ENCODE data around the gene ALK.

The ALK gene

GRCh38 chr2:29433920-29434319, 487.5 kb downstream of the ALK start:
- FAIRE-seq, result no peak

DNA sequence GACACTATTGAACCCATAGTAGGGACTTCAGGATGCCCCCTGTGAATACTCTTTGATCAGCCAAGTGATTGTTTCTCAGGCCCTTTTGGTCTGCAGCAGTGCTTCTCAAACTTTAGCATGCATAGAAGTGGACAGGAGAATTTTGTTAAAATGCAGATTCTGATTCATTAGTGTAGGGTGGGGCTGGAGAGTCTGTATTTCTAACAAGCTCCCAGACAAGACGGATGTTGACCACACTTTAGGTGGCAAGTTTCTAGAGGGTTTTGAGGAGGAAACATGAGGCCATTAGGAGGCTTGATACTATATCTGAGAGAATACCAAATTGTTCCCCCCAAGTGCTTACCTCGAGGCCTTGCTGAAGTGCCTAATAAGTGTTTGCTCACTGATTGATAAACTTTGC, 488.3 kb downstream of the ALK start:
- FAIRE-seq, result no peak

- no peak for FAIRE-seq
These were observed 489.9 kb downstream of the ALK start for GRCh38 chr2:29431485-29431884.

- no peak for FAIRE-seq
These were observed 490.8 kb downstream of the ALK start for GRCh38 chr2:29430382-29431112.

- no peak for FAIRE-seq
These were observed 495.0 kb downstream of the ALK start for GRCh38 chr2:29426354-29426753.

DNA sequence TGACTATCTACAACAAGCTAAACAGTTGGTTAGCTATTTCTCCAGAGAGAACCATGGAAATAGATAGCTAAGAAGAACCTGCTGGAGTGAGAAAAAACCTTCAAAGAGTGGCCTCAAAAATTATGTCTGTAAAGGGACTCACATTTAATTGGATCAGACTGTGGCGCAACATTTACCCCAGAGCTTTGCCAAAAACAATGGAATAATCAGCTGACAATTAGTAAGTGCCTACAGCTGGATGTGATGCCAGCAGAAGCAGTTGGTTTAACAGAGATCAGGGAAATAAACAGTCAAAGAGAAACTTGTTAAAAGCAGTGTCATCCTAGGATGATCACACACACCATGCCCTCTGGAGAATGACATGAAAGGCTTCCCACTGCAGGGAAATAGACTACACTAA, 495.5 kb downstream of the ALK start:
- FAIRE-seq, result no peak

GRCh38 chr2:29423061-29423666, 498.2 kb downstream of the ALK start:
- no peak for FAIRE-seq

DNA sequence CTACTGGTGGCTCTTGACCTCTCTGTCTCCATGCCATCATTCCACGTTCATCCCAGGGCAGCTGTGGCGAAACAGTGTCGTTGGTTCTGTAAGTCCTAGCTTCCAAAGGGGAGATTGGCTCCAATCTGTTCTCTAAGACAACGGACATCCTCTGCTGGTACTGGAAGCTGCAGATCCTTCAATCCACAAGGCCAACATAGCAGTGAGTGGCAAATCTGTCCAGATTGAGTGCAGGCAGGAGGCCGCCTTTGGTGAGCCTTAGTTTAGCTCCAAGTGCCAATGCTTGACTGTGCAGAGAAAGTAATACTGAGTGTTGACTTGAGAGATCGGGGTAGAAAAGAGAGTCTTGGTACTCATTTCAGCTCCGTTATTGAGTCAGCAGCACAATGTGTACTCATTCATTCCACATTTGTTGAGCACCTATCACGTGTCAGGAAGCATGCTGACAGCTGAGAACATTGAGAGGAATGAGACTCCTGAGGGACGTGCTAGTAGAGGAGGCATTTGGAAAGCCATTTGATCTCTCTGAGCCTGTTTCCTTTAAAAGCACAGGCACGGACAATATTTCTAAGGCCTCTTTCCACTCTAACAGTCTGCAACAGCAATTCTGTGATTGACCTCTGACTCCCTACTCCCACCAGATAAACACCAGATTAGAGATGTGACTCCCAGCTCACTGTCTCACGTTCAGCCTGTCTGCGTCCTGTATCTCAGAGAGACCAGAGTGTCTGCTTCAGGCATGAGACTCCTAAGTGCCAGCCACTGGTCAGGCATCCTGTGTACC, 500.2 kb downstream of the ALK start:
- no peak for FAIRE-seq

GRCh38 chr2:29420464-29420863, 500.9 kb downstream of the ALK start:
- FAIRE-seq, result no peak

- no peak for FAIRE-seq
These were observed 503.8 kb downstream of the ALK start for GRCh38 chr2:29417630-29418029.

DNA sequence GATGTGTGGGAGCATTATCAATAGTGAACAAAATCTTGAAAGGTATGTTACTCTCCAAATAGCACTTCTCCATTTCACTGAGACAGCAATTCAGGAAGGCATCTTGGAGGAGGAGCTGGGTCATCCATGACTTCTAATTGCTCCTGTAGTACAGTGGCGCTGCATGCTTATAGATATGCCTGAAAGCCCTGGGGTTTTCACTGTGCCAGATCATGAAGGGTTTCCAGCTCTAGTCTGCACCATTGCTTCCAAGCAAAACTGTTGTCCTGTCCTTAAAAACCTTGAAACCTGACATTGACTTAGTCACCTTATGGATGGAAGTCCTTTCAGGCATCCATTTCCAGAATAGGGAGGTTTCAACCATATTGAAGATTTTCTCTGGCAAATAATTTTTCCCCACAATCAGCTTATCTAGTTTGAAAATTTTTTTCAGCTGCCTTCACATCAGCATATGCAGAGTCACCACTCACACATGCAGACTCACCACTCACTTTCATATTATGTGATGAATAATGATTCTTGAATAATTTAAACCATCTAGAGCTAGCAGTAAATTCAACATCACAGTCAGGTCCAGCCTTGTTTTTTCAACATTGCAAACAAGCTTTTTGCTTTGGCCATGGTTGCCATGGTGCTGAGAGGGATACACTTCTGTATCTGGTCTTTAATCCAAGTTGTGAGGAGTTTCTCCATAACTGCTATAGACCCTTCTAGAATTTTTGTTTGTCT, 509.0 kb downstream of the ALK start:
- no peak for FAIRE-seq

- no peak for FAIRE-seq
These were observed 515.7 kb downstream of the ALK start for GRCh38 chr2:29405707-29406106.

- no peak for FAIRE-seq
These were observed 516.1 kb downstream of the ALK start for GRCh38 chr2:29405266-29405665.

DNA sequence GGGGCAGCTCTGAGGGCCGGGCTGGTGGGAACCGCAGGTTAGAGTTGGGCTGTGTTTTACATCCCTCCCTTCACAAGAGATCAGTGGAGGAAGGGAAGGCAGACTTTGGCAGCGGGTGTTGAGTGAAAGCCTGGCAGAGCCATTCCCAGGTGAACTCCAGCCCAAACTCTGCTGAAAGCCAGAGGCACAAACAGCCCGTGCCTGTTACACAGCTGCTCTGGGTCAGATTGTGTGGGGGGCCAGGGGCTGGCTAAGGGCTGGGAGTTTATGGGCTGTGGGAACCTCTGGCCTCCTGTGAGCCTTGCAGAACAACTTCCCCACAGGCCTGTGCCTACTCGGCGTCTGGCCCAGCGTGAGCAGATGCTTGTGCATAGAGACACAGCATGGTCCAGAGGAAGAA, 519.4 kb downstream of the ALK start:
- FAIRE-seq, result no peak

GRCh38 chr2:29400930-29401653, 520.3 kb downstream of the ALK start:
- no peak for FAIRE-seq

- FAIRE-seq, result no peak
These were observed 522.8 kb downstream of the ALK start for GRCh38 chr2:29398384-29399237.

- no peak for FAIRE-seq
These were observed 523.7 kb downstream of the ALK start for GRCh38 chr2:29397713-29398112.

- FAIRE-seq, result no peak
These were observed 524.3 kb downstream of the ALK start for GRCh38 chr2:29397039-29397438.

DNA sequence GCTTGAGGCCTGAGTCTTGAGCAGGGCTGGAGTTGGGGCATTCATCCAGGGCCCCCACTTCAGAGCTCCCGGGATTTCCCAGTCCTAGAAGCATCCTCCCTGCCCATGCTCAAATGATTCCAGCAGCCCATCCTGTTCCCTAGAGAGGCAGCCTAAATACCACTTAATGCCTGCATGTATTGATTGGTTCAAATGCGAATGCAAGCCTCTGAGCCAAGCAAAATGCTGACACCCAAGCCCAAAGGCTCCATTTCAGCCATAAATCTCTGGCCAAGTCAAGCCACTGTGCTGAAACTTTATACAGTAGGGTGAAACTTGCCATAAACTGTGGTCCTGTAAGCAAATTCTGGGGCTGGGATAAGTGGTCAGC, 526.4 kb downstream of the ALK start:
- no peak for FAIRE-seq

- FAIRE-seq, result no peak
These were observed 526.9 kb downstream of the ALK start for GRCh38 chr2:29394311-29394980.

GRCh38 chr2:29393676-29394075, 527.7 kb downstream of the ALK start:
- FAIRE-seq, result no peak
